22Rv1 (cell line): ENCODE data around the gene S100A11.

Experiments
- H3K27ac ChIP-seq: fragments of 450-650 bp; 2 replicates; pipeline ENCODE4 v1.5.1; 2017
- CTCF ChIP-seq: fragments of 450-650 bp; IDR thresholded peaks from 2 replicates; pipeline ENCODE4 v1.5.1; 2017; ENCODE audit warnings: mild to moderate bottlenecking
- ZFX ChIP-seq: fragments of 450-650 bp; IDR thresholded peaks from 2 replicates; pipeline ENCODE4 v1.6.1; 2017; ENCODE audit warnings: antibody characterized with exemption, borderline replicate concordance

S100A11 gene

DNA sequence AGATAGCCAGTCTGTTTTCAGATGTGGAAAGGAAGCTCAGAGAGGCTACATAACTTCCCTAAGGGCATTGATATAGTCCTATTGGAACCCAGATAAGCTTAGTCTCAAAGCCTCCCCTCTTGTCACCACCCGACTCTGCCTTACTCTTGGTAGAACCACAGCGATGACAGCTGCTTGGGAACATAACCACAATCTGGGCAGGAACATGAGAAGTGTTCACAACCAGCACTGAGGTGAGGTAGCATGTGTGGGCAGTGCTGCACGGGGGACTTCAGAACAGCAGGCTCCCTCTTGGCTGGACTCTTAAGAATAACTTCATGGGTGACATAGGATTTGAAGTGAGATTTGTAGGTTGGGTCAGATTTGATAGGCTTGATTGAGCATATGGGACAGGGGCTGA lies 33.8 kb downstream of the S100A11 start:
- TF ChIP-seq CTCF = no peak
- no peak for TF ChIP-seq ZFX

GRCh38 chr1:152001631-152002584 lies 34.9 kb downstream of the S100A11 start:
- H3K27ac ChIP-seq = no peak overlapping the region
- peak; percentile 97 for TF ChIP-seq CTCF
- TF ChIP-seq ZFX = no peak

More for the DNA sequence above, 33.8 kb downstream of the S100A11 start:
- H3K27ac ChIP-seq = no peak overlapping the region

DNA sequence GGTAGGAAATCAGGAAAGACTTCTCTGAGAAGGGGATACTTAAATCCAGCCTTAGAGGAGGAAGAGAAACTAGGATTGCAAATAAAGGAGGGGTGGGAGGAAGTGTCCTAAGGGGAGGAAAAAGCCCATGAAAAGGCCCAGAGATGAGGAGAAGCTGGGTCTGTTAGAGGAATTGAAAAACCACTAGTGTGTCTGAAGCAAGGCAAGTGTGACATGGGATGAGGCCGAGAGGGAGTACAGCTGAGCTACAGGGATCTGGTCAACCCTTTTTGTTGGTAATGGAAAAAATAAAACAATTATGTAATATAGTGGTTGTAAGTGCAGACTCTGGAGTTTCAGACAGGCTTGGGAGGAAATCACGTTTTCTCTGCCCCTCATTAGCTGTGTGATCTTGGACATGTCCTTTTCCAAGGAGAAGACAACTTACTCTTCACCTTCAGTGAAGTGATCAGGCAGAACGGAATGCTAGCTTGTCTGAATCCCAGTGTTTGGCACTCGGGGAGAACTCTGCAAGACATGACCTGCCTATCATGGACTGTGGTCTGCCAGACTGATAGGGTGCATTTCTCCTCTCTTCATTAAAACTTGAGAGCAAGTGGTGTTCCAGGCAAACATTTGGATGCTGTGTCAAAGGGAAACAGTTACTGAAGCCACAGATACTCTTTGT lies 35.7 kb downstream of the S100A11 start:
- TF ChIP-seq CTCF (no peak), ZFX (no peak)
- no peak overlapping the region for H3K27ac ChIP-seq

GRCh38 chr1:151998611-151999362 lies 38.0 kb downstream of the S100A11 start:
- no peak for TF ChIP-seq ZFX
- no peak for TF ChIP-seq CTCF
- H3K27ac ChIP-seq = no peak overlapping the region

DNA sequence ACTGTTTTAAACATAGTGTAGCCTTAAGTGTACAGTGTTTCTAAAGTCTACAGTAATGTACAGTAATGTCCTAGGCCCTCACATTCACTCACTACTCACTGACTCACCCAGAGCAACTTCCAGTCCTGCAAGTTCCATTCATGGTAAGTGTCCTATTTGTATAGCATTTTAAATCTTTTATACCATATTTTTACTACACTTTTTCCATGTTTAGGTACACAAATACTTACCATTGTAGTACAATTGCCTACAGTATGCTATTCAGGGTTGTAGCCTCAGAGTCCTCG lies 39.6 kb downstream of the S100A11 start:
- H3K27ac ChIP-seq = no peak overlapping the region
- TF ChIP-seq ZFX (no peak), CTCF (no peak)

- peak overlapping the region; percentile 87; the same call in 1 of the 2 replicates for H3K27ac ChIP-seq
- TF ChIP-seq ZFX (no peak), CTCF (no peak)
Observed at GRCh38 chr1:151995774-151996173, 41.0 kb downstream of the S100A11 start.
